Kidney (tissue), 14 donors: ENCODE measurements around the gene OR2D2. TPM values are rescaled to one million over a fixed set of nuclear protein-coding genes. Genes with fewer than 3 reads are reported as not detected.
"Not testable (repeated sequence)": the region's sequence is repeated elsewhere in the genome, so short reads cannot be mapped to it uniquely, and the experiment has no call there.

Experiments
- DNase-seq, 5 donors: peaks; one replicate each; pipeline ENCODE4 v3.0.0-alpha.2; 2013 to 2020
- FAIRE-seq: peaks from 2 replicates; lab custom pipeline; 2012; peaks lifted over from hg19 to GRCh38; lab: Jason Lieb, UNC
- H3K27ac ChIP-seq, 2 donors: one replicate each; pipeline ENCODE4 v1.7.0; 2013; ENCODE audit warnings: low read depth in 2 of 2, low read length in 2 of 2, inconsistent platforms in 1 of 2
- H3K27me3 ChIP-seq: one replicate; pipeline ENCODE4 v1.7.1; 2013; ENCODE audit warnings: low read length, inconsistent platforms; ENCODE audit not compliant: control insufficient read depth, insufficient read depth
- H3K36me3 ChIP-seq, 3 donors: one replicate each; pipeline versions ENCODE4 v1.7.0 to v1.7.1; 2013; ENCODE audit warnings: low read length in 3 of 3, control low read depth in 1 of 3, inconsistent platforms in 1 of 3; ENCODE audit not compliant: insufficient read depth in 3 of 3, control insufficient read depth in 2 of 3
- H3K4me1 ChIP-seq, 3 donors: one replicate each; pipeline versions ENCODE4 v1.7.0 to v1.7.1; 2013; ENCODE audit warnings: low read length in 3 of 3, inconsistent platforms in 1 of 3, low read depth in 1 of 3; ENCODE audit not compliant: control insufficient read depth in 2 of 3, insufficient read depth in 2 of 3
- H3K4me3 ChIP-seq, 3 donors: one replicate each; pipeline versions ENCODE4 v1.7.0 to v1.8.1; 2013; ENCODE audit warnings: low read length in 3 of 3, control low read depth in 1 of 3, inconsistent platforms in 1 of 3
- H3K9ac ChIP-seq, 3 donors: one replicate each; pipeline versions ENCODE4 v1.7.0 to v1.7.1; 2013; ENCODE audit warnings: low read length in 3 of 3, control low read depth in 1 of 3, inconsistent platforms in 1 of 3
- H3K9me3 ChIP-seq, 3 donors: one replicate each; pipeline versions ENCODE4 v1.7.0 to v1.7.1; 2013; ENCODE audit warnings: low read length in 3 of 3, control low read depth in 1 of 3, inconsistent platforms in 1 of 3; ENCODE audit not compliant: control insufficient read depth in 2 of 3, insufficient read depth in 1 of 3
- CTCF ChIP-seq: IDR thresholded peaks from 3 replicates; pipeline ENCODE4 v1.5.1; 2012; ENCODE audit warnings: mild to moderate bottlenecking, moderate library complexity, borderline replicate concordance; ENCODE audit not compliant: insufficient read depth; ENCODE audit errors: extremely low read depth
- intact Hi-C: fragments of 100-400 bp; cut with DNase I; formaldehyde crosslinking; loops from one replicate; pipeline ENCODE4 v1.11.1; 2022
- polyA plus RNA-seq: library from polyadenylated mRNA; stranded (reverse); fragments of 350-450 nt; fragmentation: Illumina TruSeq; extraction: RNeasy Lipid Tissue Mini Kit (QIAGEN cat#74804); gene quantifications from one replicate; pipeline ENCODE4 v1.2.3, GENCODE V29; 2014; ENCODE audit warnings: low read depth, low replicate concordance; ENCODE audit not compliant: insufficient read depth
- total RNA-seq: library from RNA; stranded (reverse); fragmentation: NEBNext Ultra II Directional; extraction: Animal tissue kit (Norgen Biotek cat#: 25700); gene quantifications from one replicate; pipeline ENCODE4 v1.2.1, GENCODE V29; 2021
- donor health status: control.
- donor health status: control.
- donor health status: control.
- donor health status: control.
- donor health status: control.
- donor health status: DM: yes; HTN: yes; CAD: no.
- donor health status: Normal renal cell carcinoma (clear cell type).

The OR2D2 gene
- total and polyA plus RNA-seq, 2 donors from 2014 or later: 0.60 TPM; not detected in 1

- Histone ChIP-seq H3K27ac (no peak overlapping the region), H3K4me1 (no peaks in the 10 kb centered on the region), H3K36me3 (no peaks in the 10 kb centered on the region), H3K9ac (no peak overlapping the region), H3K9me3 (no peaks in the 10 kb centered on the region), H3K27me3 (no peaks in the 10 kb centered on the region), H3K4me3 (no peak overlapping the region)
- DNase-seq (no peak), FAIRE-seq (no peak)
- no peak for TF ChIP-seq CTCF
- intact Hi-C loops: no loop called here
Observed at GRCh38 chr11:6864438-6864837, 27.9 kb downstream of the OR2D2 start.

- Histone ChIP-seq H3K4me3 (no peak within 1 kb of the TSS), H3K36me3 (no peaks in the 10 kb centered on the region), H3K27me3 (no peaks in the 10 kb centered on the region), H3K9ac (no peak within 1 kb of the TSS), H3K9me3 (no peaks in the 10 kb centered on the region), H3K4me1 (no peaks in the 10 kb centered on the region), H3K27ac (no peak within 1 kb of the TSS)
- no peak for TF ChIP-seq CTCF
- no peak for FAIRE-seq
- no peak for DNase-seq
- intact Hi-C loops: no loop called here
Observed at GRCh38 chr11:6862961-6863360, 29.3 kb downstream of the OR2D2 start, which contains the start of gene OR10A2. Gene OR10A2, plus strand, starts transcription at chr11:6863057. Its CDS starts 6,698 bp downstream, at chr11:6869755.

DNA sequence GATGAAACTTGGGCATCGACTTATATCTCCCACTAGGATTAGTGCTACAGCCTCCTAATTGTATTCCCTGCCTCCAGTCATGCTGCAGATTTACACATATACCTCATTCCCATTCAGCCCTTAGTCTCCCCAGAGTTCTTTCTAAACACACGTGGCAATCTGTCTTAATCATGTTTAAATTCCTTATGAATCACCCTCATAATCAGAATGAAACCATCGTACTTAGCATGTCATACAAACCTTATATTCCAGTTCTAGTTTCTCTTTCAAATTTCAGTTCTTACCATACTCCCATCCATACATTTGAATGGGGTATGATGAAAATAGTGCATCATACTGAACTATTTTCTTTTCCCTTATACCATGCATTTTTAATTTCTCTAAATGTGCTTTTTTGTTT lies 35.4 kb downstream of the OR2D2 start:
- no peak overlapping the region for H3K4me3 ChIP-seq
- no peaks in the 10 kb centered on the region for H3K27me3 ChIP-seq
- TF ChIP-seq CTCF: no peak
- no peaks in the 10 kb centered on the region for H3K9me3 ChIP-seq
- no peaks in the 10 kb centered on the region for H3K36me3 ChIP-seq
- DNase-seq: no peak
- intact Hi-C loops: no loop called here
- no peak overlapping the region for H3K27ac ChIP-seq
- H3K9ac ChIP-seq: no peak overlapping the region
- H3K4me1 ChIP-seq: no peaks in the 10 kb centered on the region
- no peak for FAIRE-seq

GRCh38 chr11:6855971-6856541 lies 36.2 kb downstream of the OR2D2 start:
- no peaks in the 10 kb centered on the region for H3K27me3 ChIP-seq
- FAIRE-seq (no peak), DNase-seq (peak in 2 of 5 donors; percentile 2 to 14)
- no peak overlapping the region for H3K9ac ChIP-seq
- H3K4me3 ChIP-seq: no peak overlapping the region
- no peak for TF ChIP-seq CTCF
- H3K9me3 ChIP-seq: no peaks in the 10 kb centered on the region
- H3K27ac ChIP-seq: no peak overlapping the region
- H3K4me1 ChIP-seq: no peaks in the 10 kb centered on the region
- H3K36me3 ChIP-seq: no peaks in the 10 kb centered on the region
- intact Hi-C loops: no loop called here

- H3K36me3 ChIP-seq, FAIRE-seq, H3K27me3 ChIP-seq, H3K9ac ChIP-seq, DNase-seq, H3K9me3 ChIP-seq, H3K4me3 ChIP-seq, H3K4me1 ChIP-seq, H3K27ac ChIP-seq, intact Hi-C loops: not testable (repeated sequence)
Observed at GRCh38 chr11:6854801-6855200, 37.5 kb downstream of the OR2D2 start.
